PC-9 (cell line): ENCODE data around the gene AAK1.

ENCODE experiments used
- EZH2 ChIP-seq: fragments of 200-600 bp; sonication (generic); IDR thresholded peaks from 2 replicates; pipeline ENCODE4 v1.8.0; 2017; ENCODE audit warnings: antibody characterized with exemption, low read depth
- TF ChIP-seq, protein P1 (sequence below): fragments of 200-600 bp; sonication (generic); conservative IDR thresholded peaks from 2 replicates; pipeline ENCODE4 v1.6.1; 2017; ENCODE audit warnings: mixed run types, antibody characterized with exemption, mild to moderate bottlenecking, moderate library complexity

DNA sequence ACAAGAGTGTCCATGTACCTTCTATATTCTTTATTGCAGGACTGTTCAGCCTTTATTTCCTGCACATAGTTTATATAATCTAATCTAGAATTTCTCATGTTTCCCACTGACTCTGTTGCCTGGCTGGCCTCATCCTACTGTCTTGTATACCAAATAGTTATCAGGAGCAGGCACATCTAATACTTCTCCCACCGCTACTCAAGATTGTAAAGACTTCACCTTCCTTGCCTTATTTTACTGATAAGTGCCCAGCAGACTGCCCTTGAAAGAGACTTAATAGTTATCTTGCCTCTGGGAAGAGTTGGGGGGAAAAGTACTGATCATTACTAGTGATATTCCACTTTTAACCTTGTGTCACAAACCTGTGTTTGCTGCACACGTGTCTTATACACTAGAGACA, 26.1 kb upstream of the AAK1 start:
- TF ChIP-seq, protein P1, sequence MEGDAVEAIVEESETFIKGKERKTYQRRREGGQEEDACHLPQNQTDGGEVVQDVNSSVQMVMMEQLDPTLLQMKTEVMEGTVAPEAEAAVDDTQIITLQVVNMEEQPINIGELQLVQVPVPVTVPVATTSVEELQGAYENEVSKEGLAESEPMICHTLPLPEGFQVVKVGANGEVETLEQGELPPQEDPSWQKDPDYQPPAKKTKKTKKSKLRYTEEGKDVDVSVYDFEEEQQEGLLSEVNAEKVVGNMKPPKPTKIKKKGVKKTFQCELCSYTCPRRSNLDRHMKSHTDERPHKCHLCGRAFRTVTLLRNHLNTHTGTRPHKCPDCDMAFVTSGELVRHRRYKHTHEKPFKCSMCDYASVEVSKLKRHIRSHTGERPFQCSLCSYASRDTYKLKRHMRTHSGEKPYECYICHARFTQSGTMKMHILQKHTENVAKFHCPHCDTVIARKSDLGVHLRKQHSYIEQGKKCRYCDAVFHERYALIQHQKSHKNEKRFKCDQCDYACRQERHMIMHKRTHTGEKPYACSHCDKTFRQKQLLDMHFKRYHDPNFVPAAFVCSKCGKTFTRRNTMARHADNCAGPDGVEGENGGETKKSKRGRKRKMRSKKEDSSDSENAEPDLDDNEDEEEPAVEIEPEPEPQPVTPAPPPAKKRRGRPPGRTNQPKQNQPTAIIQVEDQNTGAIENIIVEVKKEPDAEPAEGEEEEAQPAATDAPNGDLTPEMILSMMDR, result no peak
- no peak for TF ChIP-seq EZH2
